NCI-H146 (cell line): ENCODE measurements around the gene MRPS34.

Source experiments
- DNase-seq: peaks from one replicate; lab custom pipeline; 2025; lab: John Stamatoyannopoulos, UW

Gene MRPS34

GRCh38 chr16:1794221-1794871 lies 21.4 kb upstream of the MRPS34 start:
- DNase-seq: peak; percentile 50

- DNase-seq: no peak
Observed at GRCh38 chr16:1793578-1794220, 20.8 kb upstream of the MRPS34 start, which contains the start of gene IGFALS. TSS of gene IGFALS (minus strand) at chr16:1793705. CDS start at chr16:1793652, 53 bp downstream.

- DNase-seq: no peak
Observed at GRCh38 chr16:1792836-1793577, 20.1 kb upstream of the MRPS34 start.

- no peak for DNase-seq
Observed at GRCh38 chr16:1791943-1792812, 19.2 kb upstream of the MRPS34 start.

GRCh38 chr16:1791256-1791942 lies 18.5 kb upstream of the MRPS34 start:
- no peak for DNase-seq

- no peak for DNase-seq
Observed at GRCh38 chr16:1790611-1791255, 17.8 kb upstream of the MRPS34 start.

- no peak for DNase-seq
Observed at GRCh38 chr16:1790261-1790610, 17.3 kb upstream of the MRPS34 start.

- no peak for DNase-seq
Observed at GRCh38 chr16:1789643-1790045, 16.7 kb upstream of the MRPS34 start.

- DNase-seq: no peak
Observed at GRCh38 chr16:1788708-1789100, 15.8 kb upstream of the MRPS34 start.

GRCh38 chr16:1788095-1788707 lies 15.3 kb upstream of the MRPS34 start:
- no peak for DNase-seq

- DNase-seq: no peak
Observed at GRCh38 chr16:1787322-1788094, 14.6 kb upstream of the MRPS34 start.

GRCh38 chr16:1787056-1787321 lies 14.1 kb upstream of the MRPS34 start:
- no peak for DNase-seq

- no peak for DNase-seq
Observed at GRCh38 chr16:1786242-1787055, 13.5 kb upstream of the MRPS34 start.

GRCh38 chr16:1785846-1786170 lies 12.9 kb upstream of the MRPS34 start:
- DNase-seq: no peak

- DNase-seq: no peak
Observed at GRCh38 chr16:1784977-1785845, 12.3 kb upstream of the MRPS34 start.

GRCh38 chr16:1782408-1783264 lies 9.7 kb upstream of the MRPS34 start, which contains the start of the genes NUBP2 and SPSB3:
TSS of gene NUBP2 (plus strand) at chr16:1782960. CDS start at chr16:1783021, 61 bp downstream.
TSS of gene SPSB3 (minus strand) at chr16:1782571. CDS start at chr16:1781483, 1,088 bp downstream.
- DNase-seq: peak; percentile 100

GRCh38 chr16:1781758-1782407 lies 8.9 kb upstream of the MRPS34 start:
- peak; percentile 43 for DNase-seq
